ENCODE results near the gene MRFAP1L1.
A peak's percentile ranks its signal among the peaks of the same experiment; 100 is the strongest.
"Not testable (repeated sequence)": the region's sequence is repeated elsewhere in the genome, so short reads cannot be mapped to it uniquely, and the experiment has no call there.

MRFAP1L1 gene

GRCh38 chr4:6733358-6734164 lies 23.9 kb upstream of the MRFAP1L1 start:
- no peak for DNase-seq

- no peak for DNase-seq
These were observed 23.0 kb upstream of the MRFAP1L1 start for GRCh38 chr4:6732441-6733357.

GRCh38 chr4:6731780-6732179 lies 22.1 kb upstream of the MRFAP1L1 start:
- DNase-seq = no peak

- no peak for DNase-seq
These were observed 21.6 kb upstream of the MRFAP1L1 start for GRCh38 chr4:6731318-6731675.

- DNase-seq = no peak
These were observed 21.1 kb upstream of the MRFAP1L1 start for GRCh38 chr4:6730603-6731317.

GRCh38 chr4:6728320-6729029 lies 18.8 kb upstream of the MRFAP1L1 start:
- DNase-seq = no peak

GRCh38 chr4:6727943-6728250 lies 18.2 kb upstream of the MRFAP1L1 start:
- no peak for DNase-seq

GRCh38 chr4:6727081-6727942 lies 17.6 kb upstream of the MRFAP1L1 start:
- no peak for DNase-seq

- not testable (repeated sequence) for DNase-seq
These were observed 15.8 kb upstream of the MRFAP1L1 start for GRCh38 chr4:6725427-6725961.

- DNase-seq = no peak
These were observed 14.9 kb upstream of the MRFAP1L1 start for GRCh38 chr4:6724421-6725111.

GRCh38 chr4:6723851-6724250 lies 14.2 kb upstream of the MRFAP1L1 start:
- DNase-seq = no peak

- DNase-seq = no peak
These were observed 13.2 kb upstream of the MRFAP1L1 start for GRCh38 chr4:6722891-6723290.

GRCh38 chr4:6721121-6721520 lies 11.5 kb upstream of the MRFAP1L1 start:
- DNase-seq = no peak

- peak; percentile 82 for DNase-seq
These were observed 10.6 kb upstream of the MRFAP1L1 start for GRCh38 chr4:6720202-6720699.

GRCh38 chr4:6719611-6720179 lies 10.0 kb upstream of the MRFAP1L1 start:
- no peak for DNase-seq

- no peak for DNase-seq
These were observed 9.4 kb upstream of the MRFAP1L1 start for GRCh38 chr4:6718932-6719610.

- DNase-seq = no peak
These were observed 7.4 kb upstream of the MRFAP1L1 start for GRCh38 chr4:6716958-6717655.

GRCh38 chr4:6716018-6716911 lies 6.6 kb upstream of the MRFAP1L1 start, which contains the start of gene BLOC1S4:
BLOC1S4 (plus strand) TSS chr4:6716174; CDS start chr4:6716210, 36 bp downstream.
- peak; percentile 87 for DNase-seq

Data from effector CD8-positive, alpha-beta T cell (primary cell).